C4-2B (cell line): Measurements from ENCODE around the gene GPC5.

Experiments used
- ZFX ChIP-seq: fragments of 450-650 bp; IDR thresholded peaks from 2 replicates; pipeline ENCODE4 v1.6.1; 2017
- TF ChIP-seq, protein P1 (sequence below): fragments of 450-650 bp; conservative IDR thresholded peaks from 2 replicates; pipeline ENCODE4 v1.5.1; 2017; ENCODE audit warnings: mild to moderate bottlenecking

DNA sequence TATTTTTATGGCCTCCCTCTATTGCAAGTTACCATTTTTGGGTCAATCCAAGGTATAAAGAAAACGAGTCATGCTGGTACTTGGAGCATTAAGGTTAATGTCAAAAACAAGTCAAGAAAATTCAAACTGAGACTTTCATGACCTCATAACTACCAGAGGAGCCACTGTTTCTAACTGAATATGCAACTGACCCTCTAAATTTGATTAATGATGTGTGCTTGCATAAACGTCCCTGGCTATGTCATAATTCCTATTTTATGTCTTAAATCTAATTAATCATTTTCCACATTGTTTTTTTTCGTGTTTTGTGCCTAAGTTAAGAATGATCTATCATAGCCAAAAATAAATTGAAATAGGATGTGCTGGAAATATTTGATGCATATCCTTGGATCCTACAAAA, 1431.5 kb downstream of the GPC5 start:
- TF ChIP-seq, protein P1, sequence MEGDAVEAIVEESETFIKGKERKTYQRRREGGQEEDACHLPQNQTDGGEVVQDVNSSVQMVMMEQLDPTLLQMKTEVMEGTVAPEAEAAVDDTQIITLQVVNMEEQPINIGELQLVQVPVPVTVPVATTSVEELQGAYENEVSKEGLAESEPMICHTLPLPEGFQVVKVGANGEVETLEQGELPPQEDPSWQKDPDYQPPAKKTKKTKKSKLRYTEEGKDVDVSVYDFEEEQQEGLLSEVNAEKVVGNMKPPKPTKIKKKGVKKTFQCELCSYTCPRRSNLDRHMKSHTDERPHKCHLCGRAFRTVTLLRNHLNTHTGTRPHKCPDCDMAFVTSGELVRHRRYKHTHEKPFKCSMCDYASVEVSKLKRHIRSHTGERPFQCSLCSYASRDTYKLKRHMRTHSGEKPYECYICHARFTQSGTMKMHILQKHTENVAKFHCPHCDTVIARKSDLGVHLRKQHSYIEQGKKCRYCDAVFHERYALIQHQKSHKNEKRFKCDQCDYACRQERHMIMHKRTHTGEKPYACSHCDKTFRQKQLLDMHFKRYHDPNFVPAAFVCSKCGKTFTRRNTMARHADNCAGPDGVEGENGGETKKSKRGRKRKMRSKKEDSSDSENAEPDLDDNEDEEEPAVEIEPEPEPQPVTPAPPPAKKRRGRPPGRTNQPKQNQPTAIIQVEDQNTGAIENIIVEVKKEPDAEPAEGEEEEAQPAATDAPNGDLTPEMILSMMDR = no peak
- TF ChIP-seq ZFX = no peak
